ENCODE results near the gene ST6GALNAC1.
A peak's percentile ranks its signal among the peaks of the same experiment; 100 is the strongest.

ST6GALNAC1 gene

DNA sequence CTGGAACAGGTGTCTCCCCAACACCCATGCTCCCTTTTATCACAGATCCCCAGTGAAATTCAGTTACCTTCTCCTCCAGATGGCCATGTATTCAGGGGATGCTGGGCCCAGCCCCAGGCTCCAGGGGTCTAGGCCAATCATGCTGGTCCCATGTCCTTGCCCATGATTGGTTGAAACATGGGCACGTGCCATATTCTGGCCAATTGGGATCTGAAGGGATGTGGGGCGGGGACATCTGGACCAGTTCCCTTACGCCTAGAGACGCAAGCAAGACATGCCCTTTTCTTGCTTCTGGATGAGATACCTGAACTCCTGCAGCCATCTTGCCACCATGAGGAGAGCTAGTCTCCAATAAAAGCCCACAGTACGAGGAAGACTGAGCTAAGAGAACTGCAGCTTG, 31.0 kb upstream of the ST6GALNAC1 start:
- no peak for DNase-seq

GRCh38 chr17:76673729-76674128, 30.2 kb upstream of the ST6GALNAC1 start:
- DNase-seq = no peak

- DNase-seq = no peak
Observed at GRCh38 chr17:76672892-76673291, 29.3 kb upstream of the ST6GALNAC1 start.

DNA sequence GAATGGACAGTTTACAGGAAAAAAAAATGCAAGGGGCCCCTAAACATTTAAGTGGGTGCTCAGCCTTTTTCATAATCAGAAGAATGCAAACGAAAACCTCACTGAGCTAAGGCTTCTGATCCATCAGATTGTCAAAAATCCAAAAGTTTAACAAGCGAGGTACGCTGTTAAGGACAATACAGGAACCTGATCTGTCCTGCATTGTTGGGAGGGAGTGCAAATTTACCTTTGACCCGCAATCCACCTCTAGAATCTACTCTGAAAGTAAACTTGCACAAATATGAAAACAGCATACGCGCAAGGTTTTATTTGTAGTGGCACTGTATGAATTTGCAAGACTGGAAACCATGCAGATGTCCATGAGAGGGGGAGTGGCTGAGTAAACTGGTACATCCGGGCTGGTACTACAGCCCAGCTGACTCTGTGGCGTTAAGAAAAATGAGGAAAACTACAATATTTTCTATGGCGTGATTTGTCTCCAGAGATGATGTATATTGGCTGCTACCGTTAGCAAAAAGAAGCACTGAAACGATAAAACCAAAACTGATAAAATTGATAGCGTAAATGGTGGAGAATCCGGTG, 28.8 kb upstream of the ST6GALNAC1 start:
- DNase-seq = no peak

DNA sequence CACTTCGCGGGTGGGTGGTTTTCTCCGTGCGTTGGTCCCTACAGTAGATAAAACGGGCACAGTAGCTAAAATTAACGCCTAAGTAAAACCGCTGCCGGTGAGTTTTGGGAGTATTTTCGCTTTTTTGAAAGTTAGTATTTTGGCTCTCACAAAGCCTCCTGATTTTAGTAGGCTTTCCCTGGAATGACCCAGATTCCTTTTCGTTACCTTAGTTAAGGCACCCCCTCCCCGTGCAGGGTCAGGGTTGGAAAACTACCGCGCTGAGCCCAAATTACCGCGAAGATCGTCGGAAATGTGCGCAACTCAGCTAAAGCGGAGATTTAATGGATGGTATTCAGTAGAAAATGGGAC, 28.3 kb upstream of the ST6GALNAC1 start:
- DNase-seq = no peak

GRCh38 chr17:76671123-76671911, 27.8 kb upstream of the ST6GALNAC1 start:
- DNase-seq = peak; percentile 99

GRCh38 chr17:76670718-76671122, 27.2 kb upstream of the ST6GALNAC1 start:
- no peak for DNase-seq

DNA sequence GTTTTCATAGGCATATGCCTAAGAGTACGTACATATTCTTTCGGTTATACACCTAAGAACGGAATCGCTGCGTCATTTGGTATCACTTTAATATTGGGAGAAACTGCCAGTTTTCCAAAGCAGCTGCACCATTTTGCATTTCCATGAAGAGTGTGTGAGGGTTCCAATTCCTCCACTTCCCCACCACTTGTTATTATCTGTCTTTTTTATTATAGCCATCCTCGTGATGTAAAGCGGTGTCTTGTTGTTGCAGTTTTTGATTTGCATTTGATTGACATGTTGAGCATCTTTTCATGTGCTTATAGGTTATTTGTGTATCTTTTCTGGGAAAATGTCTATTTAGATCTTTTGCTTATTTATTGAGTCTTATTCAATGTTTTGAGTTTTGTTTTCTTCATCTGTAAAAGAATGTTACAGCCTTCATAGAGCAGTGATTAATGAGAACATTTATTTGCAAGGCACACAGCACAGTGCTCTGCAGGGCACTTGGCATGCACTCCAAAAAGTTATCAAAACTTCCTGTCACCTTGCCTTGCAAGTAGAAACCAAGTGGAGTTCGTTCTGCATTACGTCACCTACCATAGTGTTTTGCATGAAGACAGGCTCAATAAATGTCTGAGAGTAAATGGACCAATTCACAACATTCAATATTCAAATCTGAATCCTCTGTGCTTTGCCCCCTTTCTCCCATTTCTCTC, 26.6 kb upstream of the ST6GALNAC1 start:
- DNase-seq = no peak

DNA sequence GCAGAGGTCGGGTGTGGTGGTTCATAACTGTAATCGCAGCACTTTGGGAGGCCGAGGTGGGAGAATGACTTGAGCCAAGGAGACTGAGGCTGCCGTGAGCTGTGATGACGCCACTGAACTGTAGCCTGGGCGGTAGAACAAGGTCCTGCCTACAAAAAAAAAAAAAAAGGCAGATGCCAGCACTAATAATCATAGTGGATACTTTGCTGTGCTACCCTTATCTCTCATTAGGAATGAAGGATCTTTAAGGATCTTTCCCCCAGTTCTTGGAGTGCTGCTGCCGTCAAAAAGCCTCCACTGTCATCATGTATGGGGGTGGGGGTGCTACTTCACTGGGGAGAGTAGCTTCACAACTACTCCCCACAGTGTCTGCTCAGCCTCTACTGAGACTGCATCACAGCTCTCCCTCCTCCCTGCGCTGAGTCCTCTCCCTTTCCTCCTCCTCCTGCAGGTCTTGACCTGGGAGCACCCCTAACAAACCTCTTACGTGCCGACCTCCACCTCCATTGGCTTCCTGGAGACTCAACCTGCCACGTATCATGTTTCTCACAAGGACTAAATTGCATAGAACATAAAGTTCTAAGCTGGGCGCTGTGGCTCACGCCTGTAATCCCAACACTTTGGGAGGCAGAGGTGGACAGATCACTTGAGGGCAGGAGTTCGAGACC, 24.4 kb upstream of the ST6GALNAC1 start:
- no peak for DNase-seq

DNA sequence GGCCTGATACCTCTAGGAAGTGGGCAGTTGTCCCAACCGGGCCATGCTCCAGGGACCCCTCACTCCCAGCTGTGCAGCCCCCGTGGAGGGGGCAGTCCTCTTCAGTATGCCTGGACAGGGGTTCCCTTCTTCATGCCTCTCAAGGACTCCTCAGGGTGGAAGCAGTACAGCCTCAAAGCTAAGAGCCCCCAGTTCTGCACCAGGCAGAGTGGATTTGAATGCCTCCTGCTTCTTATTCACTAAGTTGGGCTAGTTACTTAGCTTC, 23.9 kb upstream of the ST6GALNAC1 start:
- DNase-seq = no peak

GRCh38 chr17:76660656-76661042, 17.1 kb upstream of the ST6GALNAC1 start:
- DNase-seq = no peak

DNA sequence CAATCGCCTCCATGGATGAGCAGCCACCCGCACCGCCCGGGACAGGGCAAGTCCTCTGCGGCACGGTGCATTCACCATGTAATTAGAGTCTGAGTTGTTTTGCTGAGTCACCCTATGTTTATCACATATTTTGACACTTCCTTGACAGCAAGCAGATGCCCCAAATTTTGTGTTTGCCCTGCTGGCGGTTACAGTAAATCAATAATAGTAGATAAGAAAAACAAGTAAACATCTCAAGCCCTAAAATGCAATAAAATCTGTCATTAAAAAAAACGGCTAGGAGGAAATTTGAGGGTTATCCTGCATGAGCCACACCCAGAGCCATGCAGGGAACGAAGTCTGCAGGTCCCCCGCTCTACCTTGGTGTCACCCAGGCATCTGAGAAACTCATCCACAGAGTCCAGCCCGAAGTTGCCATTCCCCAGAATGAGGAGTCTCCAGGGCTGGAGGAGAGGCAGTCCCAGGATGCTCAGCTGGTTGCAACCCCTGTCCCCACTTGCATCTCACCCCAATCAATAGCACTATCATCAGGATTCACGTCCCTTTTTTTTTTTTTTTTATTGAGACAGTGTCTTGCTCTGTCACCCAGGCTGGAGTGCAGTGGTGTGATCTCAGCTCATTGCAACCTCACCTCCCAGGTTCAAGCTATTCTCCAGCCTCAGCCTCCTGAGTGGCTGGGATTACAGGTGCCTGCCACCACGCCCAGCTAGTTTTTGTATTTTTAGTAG, 16.5 kb upstream of the ST6GALNAC1 start:
- peak; percentile 27 for DNase-seq

DNA sequence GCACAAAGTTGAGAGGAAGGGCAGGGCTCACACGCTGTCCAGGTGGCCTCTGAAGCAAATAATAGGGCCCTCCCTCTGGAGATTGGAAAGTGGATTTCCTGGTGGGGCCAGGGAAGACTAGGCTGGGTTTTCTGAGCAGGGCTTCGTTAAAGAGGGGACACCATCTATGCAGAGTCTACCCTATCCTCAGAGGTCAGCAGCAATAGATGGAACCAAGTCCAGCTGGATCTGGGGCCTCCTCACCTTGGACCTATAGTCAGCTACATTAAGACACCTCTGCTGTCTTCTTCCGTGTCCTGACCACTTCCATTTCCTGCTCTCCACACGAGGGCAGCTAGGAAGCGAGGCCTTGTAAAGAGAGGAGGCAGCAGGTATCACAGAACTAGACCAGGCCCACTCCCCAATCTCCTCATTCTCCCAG, 14.7 kb upstream of the ST6GALNAC1 start:
- DNase-seq = no peak

- DNase-seq = no peak
Observed at GRCh38 chr17:76657505-76658241, 14.1 kb upstream of the ST6GALNAC1 start.

- DNase-seq = no peak
Observed at GRCh38 chr17:76654408-76654807, 10.9 kb upstream of the ST6GALNAC1 start.

- no peak for DNase-seq
Observed at GRCh38 chr17:76650504-76650903, 6.9 kb upstream of the ST6GALNAC1 start.

DNA sequence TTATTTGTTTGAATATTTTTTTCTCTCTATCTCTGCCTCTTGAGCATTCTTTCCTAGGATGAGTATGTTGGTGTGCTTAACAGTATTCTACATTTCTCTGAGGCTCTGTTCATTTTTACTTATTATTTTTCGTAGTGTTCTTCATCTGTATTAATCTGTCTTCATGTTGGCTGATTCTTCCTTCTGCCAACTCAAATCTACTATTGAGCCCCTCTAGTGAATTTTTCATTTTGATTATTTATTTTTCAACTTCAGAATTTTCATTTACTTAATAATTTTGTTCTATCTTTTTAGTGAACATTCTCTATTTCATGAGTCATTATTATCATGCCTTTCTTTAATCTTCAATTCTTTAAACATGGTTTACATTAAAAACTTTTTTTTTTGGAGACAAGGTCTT, 3.2 kb upstream of the ST6GALNAC1 start:
- no peak for DNase-seq

DNA sequence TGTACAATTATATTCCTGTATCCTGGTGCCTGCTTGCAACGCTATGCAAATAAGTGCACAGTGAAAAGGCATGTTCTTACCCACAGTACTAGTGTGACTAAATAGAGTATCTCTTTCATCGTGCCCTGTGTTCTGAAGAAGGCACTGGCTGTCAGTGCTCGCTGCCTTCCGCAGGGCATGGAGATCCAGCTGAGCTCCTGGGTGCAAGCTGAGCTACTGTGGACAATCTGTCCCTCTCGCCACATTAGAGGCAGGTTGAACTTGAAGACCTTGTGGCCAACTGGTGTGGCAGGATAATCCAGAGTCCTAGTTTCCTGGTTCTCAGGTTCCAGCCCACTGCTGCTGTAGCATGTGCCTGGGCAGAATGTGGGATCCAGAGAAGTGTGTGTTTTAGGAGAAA, 1.9 kb upstream of the ST6GALNAC1 start:
- no peak for DNase-seq

DNA sequence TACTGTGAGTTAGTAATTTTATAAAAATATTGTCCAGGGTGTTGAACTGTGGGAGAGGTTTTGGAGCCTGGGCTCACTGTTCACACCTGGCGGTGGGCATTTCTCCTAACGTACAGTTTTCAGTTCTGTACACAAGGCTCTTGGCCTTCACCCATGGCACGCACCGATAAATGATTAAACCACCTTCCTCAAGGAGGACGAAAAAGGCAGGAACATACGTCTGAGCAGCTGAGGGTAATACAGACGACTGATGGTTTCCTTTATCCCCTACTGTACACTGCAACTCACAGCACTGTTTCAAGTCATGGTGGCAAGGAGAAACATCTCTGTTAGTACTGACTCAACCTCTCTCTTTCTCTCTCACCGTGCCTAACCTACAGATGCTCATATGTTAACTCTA, 1.4 kb upstream of the ST6GALNAC1 start:
- DNase-seq = no peak

GRCh38 chr17:76642994-76643393, 563 bp downstream of the ST6GALNAC1 start:
- no peak for DNase-seq

DNA sequence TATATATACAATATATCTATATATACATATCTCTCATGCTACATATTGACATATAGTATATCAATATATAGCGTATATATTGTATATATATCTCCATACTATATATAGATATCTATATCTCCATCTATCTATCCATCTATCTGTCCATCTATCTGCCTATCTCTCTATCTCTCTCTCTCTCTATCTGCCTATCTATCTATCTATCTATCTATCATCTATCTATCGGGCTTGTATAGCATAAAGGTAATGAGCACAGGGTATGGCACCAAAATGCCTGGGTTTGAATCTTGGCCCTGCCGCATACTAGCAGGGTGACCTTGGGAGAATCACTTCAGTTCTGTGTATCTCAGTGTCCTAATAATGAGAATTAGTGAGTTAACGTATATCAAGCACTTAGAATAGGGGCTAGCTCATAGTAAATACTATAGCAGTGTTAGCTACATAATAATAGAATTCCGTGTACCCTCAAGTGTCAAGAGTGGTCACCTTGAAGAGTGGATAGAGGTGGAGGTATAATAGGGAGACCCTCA, 1.5 kb downstream of the ST6GALNAC1 start:
- no peak for DNase-seq

GRCh38 chr17:76641501-76641900, 2.1 kb downstream of the ST6GALNAC1 start:
- DNase-seq = no peak

Data from central memory CD4-positive, alpha-beta T cell (primary cell).